Thoracic aorta (tissue), 2 donors: Measurements from ENCODE around the gene KRTAP4-4. TPM values are rescaled to one million over a fixed set of nuclear protein-coding genes. Genes with fewer than 3 reads are reported as not detected.
"Not testable (repeated sequence)": the region's sequence is repeated elsewhere in the genome, so short reads cannot be mapped to it uniquely, and the experiment has no call there.

Experiments
- ATAC-seq: fragments of 150-250 bp; one replicate; pipeline ENCODE4 v1.8.0; 2017; ENCODE audit warnings: low read depth; ENCODE audit not compliant: insufficient number of reproducible peaks, low FRiP score
- DNase-seq: peaks from one replicate; pipeline ENCODE4 v3.0.0-alpha.2; 2020; ENCODE audit warnings: low spot score
- H3K27ac ChIP-seq, 2 donors: fragments of 200-600 bp; sonication (generic); 1 replicate in 1 of 2; 2 replicates in 1 of 2; pipeline ENCODE4 v1.5.1; 2016; ENCODE audit warnings: mild to moderate bottlenecking in 2 of 2, moderate library complexity in 2 of 2
- H3K27me3 ChIP-seq: fragments of 200-600 bp; sonication (generic); replicated peaks from 2 replicates; pipeline ENCODE4 v1.6.0; 2016; ENCODE audit warnings: mild to moderate bottlenecking; ENCODE audit not compliant: insufficient read depth
- H3K36me3 ChIP-seq: fragments of 200-600 bp; sonication (generic); one replicate; pipeline ENCODE4 v1.5.1; 2016
- H3K4me1 ChIP-seq, 2 donors: fragments of 200-600 bp; sonication (generic); 1 replicate in 1 of 2; 2 replicates in 1 of 2; pipeline versions ENCODE4 v1.5.1 to v1.6.0; 2016; ENCODE audit warnings: low read depth in 2 of 2, mild to moderate bottlenecking in 1 of 2; ENCODE audit not compliant: control insufficient read depth in 1 of 2
- H3K4me3 ChIP-seq: fragments of 200-600 bp; sonication (generic); 2 replicates; pipeline ENCODE4 v1.5.1; 2016; ENCODE audit warnings: mild to moderate bottlenecking
- H3K9me3 ChIP-seq: fragments of 200-600 bp; sonication (generic); 2 replicates; pipeline ENCODE4 v1.5.1; 2016
- total RNA-seq, 2 donors: library from RNA; depleted of rRNA; stranded (reverse); fragments of >200 nt; gene quantifications; one replicate each; pipeline versions ENCODE4 v1.1.0 to v1.2.3, GENCODE V29; 2016
- TF ChIP-seq, protein P1 (sequence below): fragments of 200-600 bp; sonication (generic); IDR thresholded peaks from one replicate; pipeline ENCODE4 v1.5.1; 2019; ENCODE audit warnings: antibody characterized with exemption

KRTAP4-4 gene
- total RNA-seq, 2 donors from 2014 or later, result not detected

DNA sequence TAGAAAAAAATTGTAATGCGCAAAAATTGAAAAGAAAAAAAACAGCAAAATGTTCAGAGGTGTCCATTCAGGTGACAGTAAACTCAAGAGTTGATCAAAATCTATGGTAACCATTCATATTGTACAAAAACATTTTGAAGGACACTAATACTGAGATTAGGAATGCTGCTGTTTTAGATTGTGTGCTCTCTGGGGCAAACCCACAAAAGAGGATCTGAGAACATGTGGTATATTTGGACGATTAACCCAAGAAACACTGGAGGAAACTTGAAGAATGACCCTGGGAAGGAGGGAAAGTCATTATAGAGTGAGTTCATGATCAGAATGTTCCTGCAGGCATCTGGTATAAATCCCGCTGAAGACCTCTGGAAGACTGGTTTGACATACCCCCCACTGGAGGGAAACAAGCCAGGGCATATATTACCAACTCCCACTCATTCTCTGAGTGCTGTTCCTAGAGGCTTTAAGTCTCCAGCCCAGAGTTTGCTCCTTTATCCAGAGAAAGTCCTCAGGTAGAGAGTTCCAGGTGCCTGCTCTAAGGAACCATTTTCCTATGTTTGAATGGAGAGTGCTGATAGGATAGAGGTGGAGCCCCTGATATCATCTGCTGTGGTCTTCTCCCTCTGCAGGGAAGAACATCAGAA, 16.3 kb upstream of the KRTAP4-4 start:
- DNase-seq, result no peak
- no peaks in the 10 kb centered on the region for H3K9me3 ChIP-seq
- H3K36me3 ChIP-seq, result no peaks in the 10 kb centered on the region
- H3K27me3 ChIP-seq, result no peaks in the 10 kb centered on the region
- no peak overlapping the region for H3K4me3 ChIP-seq
- ATAC-seq, result no peak
- TF ChIP-seq, protein P1, sequence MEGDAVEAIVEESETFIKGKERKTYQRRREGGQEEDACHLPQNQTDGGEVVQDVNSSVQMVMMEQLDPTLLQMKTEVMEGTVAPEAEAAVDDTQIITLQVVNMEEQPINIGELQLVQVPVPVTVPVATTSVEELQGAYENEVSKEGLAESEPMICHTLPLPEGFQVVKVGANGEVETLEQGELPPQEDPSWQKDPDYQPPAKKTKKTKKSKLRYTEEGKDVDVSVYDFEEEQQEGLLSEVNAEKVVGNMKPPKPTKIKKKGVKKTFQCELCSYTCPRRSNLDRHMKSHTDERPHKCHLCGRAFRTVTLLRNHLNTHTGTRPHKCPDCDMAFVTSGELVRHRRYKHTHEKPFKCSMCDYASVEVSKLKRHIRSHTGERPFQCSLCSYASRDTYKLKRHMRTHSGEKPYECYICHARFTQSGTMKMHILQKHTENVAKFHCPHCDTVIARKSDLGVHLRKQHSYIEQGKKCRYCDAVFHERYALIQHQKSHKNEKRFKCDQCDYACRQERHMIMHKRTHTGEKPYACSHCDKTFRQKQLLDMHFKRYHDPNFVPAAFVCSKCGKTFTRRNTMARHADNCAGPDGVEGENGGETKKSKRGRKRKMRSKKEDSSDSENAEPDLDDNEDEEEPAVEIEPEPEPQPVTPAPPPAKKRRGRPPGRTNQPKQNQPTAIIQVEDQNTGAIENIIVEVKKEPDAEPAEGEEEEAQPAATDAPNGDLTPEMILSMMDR, result no peak
- H3K4me1 ChIP-seq, result peaks cover 0 to 14% of the 10 kb centered on the region in 2 donors
- no peak overlapping the region for H3K27ac ChIP-seq

DNA sequence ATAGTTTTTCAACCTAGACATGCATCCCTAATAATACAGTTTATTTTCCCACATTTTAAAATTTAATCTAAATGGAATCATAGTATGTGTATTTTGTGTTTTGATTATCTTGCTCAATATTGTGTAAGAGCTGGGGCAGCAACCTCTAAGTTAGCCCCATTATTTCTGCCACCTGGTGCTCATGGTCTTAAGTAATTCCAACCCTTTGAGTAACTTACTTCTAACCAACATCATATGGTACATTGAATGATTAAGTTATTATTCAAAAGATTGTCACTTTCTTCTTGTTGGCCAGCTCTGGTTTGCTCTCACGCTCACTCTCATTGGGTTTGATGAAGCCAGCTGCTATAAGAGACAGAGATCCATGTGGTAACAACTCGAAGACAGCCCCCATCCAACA, 11.3 kb upstream of the KRTAP4-4 start:
- H3K9me3 ChIP-seq, result no peaks in the 10 kb centered on the region
- TF ChIP-seq, protein P1, result no peak
- ATAC-seq (no peak), DNase-seq (no peak)
- no peaks in the 10 kb centered on the region for H3K27me3 ChIP-seq
- H3K36me3 ChIP-seq, result no peaks in the 10 kb centered on the region
- no peak overlapping the region for H3K27ac ChIP-seq
- no peaks in the 10 kb centered on the region for H3K4me1 ChIP-seq
- H3K4me3 ChIP-seq, result no peak overlapping the region

GRCh38 chr17:41168121-41168520, 7.6 kb upstream of the KRTAP4-4 start, which contains the start of gene KRTAP4-3:
Gene KRTAP4-3 (minus strand): TSS chr17:41168221. CDS start chr17:41168172, 49 bp downstream.
- Histone ChIP-seq H3K4me3 (no peak within 1 kb of the TSS), H3K4me1 (no peaks in the 10 kb centered on the region), H3K27me3 (no peaks in the 10 kb centered on the region), H3K36me3 (no peaks in the 10 kb centered on the region), H3K27ac (no peak within 1 kb of the TSS), H3K9me3 (no peaks in the 10 kb centered on the region)
- no peak for ATAC-seq
- TF ChIP-seq, protein P1, result no peak
- no peak for DNase-seq

GRCh38 chr17:41167561-41167960, 7.0 kb upstream of the KRTAP4-4 start:
- no peak overlapping the region for H3K4me3 ChIP-seq
- no peaks in the 10 kb centered on the region for H3K4me1 ChIP-seq
- no peaks in the 10 kb centered on the region for H3K9me3 ChIP-seq
- TF ChIP-seq, protein P1, result no peak
- no peak for ATAC-seq
- no peaks in the 10 kb centered on the region for H3K36me3 ChIP-seq
- H3K27ac ChIP-seq, result no peak overlapping the region
- DNase-seq, result no peak
- H3K27me3 ChIP-seq, result no peaks in the 10 kb centered on the region

DNA sequence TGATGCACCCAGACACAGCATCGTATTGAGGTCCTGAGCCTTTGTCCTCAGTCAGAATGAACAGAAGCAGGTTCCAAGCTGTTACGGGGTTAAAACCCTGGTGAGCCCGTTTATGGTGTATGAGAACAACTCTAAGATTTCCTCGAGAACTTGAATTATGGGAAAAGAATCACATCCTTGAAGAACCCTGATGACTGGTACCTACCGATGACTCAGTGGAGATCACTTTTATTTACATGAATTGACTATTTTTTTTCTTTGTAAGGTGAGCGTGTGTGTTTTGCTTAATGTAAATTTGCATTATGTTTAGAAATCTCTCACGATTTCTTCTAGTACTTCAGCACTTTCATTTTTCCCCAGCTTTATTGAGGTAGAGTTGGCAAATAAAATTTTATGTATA, 3.3 kb upstream of the KRTAP4-4 start:
- ATAC-seq, result no peak
- no peaks in the 10 kb centered on the region for H3K4me1 ChIP-seq
- H3K9me3 ChIP-seq, result no peaks in the 10 kb centered on the region
- H3K27ac ChIP-seq, result no peak overlapping the region
- DNase-seq, result no peak
- no peak overlapping the region for H3K4me3 ChIP-seq
- no peaks in the 10 kb centered on the region for H3K36me3 ChIP-seq
- H3K27me3 ChIP-seq, result no peaks in the 10 kb centered on the region
- TF ChIP-seq, protein P1, result no peak

DNA sequence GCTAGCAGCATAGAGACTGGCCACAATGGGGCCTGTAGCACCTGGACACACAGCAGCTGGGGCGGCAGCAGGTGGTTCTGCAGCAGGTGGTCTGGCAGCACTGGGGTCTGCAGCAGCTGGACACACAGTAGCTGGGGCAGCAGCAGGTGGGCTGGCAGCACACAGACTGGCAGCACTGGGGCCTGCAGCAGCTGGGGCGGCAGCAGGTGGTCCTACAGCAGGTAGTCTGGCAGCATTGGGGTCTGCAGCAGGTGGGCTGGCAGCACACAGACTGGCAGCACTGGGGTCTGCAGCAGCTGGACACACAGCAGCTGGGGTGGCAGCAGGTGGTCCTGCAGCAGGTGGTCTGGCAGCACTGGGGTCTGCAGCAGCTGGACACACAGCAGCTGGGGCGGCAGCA, 358 bp downstream of the KRTAP4-4 start:
- H3K27ac ChIP-seq, H3K9me3 ChIP-seq, H3K4me1 ChIP-seq, DNase-seq, H3K36me3 ChIP-seq, H3K4me3 ChIP-seq, H3K27me3 ChIP-seq, ATAC-seq: not testable (repeated sequence)
